Measurements from ENCODE around the gene MCC. TPM values are rescaled to one million over a fixed set of nuclear protein-coding genes. Genes with fewer than 3 reads are reported as not detected.
A peak's percentile ranks its signal among the peaks of the same experiment; 100 is the strongest.

MCC gene
- total RNA-seq, 1 donor from 2014 or later: 18.9 TPM

DNA sequence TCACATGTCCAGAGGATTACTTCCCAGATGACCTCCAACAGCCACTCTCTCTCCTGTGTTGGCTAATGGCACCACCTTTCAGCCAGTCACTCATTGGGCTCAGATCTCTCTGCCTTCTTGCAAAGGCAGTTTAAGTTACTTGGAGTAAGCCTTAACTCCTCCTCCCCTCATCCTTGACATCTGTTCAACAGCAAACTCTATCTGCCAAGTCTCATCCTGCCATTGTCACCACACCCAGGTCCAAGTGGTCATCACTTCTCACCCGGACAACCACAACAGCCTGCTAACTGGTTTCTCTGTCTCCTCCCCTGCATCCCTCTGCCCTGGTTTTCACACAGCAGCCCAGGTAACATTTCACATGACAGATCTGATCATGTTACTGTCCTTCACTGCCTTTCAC is 453.2 kb downstream of the MCC start:
- no peaks in the 10 kb centered on the region for H3K4me1 Mint-ChIP-seq (ENCODE audit: low read depth)
- TF ChIP-seq, protein P1, sequence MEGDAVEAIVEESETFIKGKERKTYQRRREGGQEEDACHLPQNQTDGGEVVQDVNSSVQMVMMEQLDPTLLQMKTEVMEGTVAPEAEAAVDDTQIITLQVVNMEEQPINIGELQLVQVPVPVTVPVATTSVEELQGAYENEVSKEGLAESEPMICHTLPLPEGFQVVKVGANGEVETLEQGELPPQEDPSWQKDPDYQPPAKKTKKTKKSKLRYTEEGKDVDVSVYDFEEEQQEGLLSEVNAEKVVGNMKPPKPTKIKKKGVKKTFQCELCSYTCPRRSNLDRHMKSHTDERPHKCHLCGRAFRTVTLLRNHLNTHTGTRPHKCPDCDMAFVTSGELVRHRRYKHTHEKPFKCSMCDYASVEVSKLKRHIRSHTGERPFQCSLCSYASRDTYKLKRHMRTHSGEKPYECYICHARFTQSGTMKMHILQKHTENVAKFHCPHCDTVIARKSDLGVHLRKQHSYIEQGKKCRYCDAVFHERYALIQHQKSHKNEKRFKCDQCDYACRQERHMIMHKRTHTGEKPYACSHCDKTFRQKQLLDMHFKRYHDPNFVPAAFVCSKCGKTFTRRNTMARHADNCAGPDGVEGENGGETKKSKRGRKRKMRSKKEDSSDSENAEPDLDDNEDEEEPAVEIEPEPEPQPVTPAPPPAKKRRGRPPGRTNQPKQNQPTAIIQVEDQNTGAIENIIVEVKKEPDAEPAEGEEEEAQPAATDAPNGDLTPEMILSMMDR (IDR thresholded peaks at IDR 0.05; ENCODE audit: unreplicated experiment): no peak
- no peaks in the 10 kb centered on the region for H3K9me3 Mint-ChIP-seq (ENCODE audit: low read depth)
- peaks cover 2% of the 10 kb centered on the region for H3K36me3 Mint-ChIP-seq (ENCODE audit: insufficient read depth)
- H3K4me3 Mint-ChIP-seq (ENCODE audit: low read depth): no peak overlapping the region
- no peak overlapping the region for H3K27ac Mint-ChIP-seq
- no peak for DNase-seq (ENCODE audit: low spot score, unreplicated experiment)
- no peaks in the 10 kb centered on the region for H3K27me3 Mint-ChIP-seq

DNA sequence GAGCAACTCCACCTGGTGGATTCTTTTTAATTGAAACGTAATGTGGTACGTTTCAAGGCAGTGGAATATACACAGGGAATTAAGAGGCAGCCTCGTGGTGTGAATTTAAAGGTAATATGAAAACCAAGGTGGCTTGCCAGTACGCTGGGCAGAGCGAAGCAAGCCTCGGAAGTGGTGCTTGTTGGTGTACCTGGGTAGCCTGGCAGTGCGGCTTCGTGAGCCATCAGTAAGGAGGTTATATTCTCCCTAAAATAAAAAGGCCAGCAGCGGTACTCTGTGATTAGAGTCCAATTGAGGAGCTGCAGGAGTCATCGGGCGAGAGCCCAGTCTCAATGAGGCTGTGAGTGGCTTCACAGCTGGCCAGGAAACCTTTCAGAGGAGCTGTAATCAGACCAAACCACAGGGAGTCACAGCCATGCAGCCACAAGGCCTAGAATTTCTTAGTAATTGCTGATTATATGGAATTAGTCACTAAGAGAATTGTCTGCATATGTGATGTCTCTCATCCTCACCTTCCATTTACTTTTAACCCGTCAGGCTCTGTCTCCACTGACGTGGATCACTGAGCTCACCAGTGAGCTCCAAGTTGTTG is 454.0 kb downstream of the MCC start:
- no peak for DNase-seq (ENCODE audit: low spot score, unreplicated experiment)
- Mint-ChIP-seq H3K9me3 (ENCODE audit: low read depth) (no peaks in the 10 kb centered on the region), H3K36me3 (ENCODE audit: insufficient read depth) (peaks cover 8% of the 10 kb centered on the region), H3K27me3 (no peaks in the 10 kb centered on the region), H3K4me3 (ENCODE audit: low read depth) (no peak overlapping the region), H3K4me1 (ENCODE audit: low read depth) (no peaks in the 10 kb centered on the region), H3K27ac (no peak overlapping the region)
- TF ChIP-seq, protein P1 (IDR thresholded peaks at IDR 0.05; ENCODE audit: unreplicated experiment): no peak

DNA sequence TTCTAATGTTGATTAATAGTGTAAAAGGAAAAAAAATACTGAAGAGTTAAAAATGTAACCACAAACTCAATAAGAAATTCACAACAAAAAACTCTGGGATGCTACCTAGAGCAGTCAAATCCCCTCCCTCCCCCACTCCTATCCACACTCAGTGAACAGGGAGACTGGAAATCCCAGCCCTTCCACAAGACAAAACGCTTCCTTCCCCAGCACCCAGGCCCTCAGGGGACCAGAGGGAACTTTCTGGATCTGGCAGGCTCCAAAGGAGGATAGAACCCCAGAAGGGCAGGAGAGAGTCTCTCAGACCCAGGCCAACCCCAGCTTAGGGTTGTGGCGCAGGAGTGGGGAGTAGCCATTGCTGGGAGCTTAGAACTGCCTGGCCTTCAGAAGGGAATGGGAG is 456.7 kb downstream of the MCC start:
- Mint-ChIP-seq H3K4me1 (ENCODE audit: low read depth) (no peaks in the 10 kb centered on the region), H3K36me3 (ENCODE audit: insufficient read depth) (peaks cover 10% of the 10 kb centered on the region), H3K4me3 (ENCODE audit: low read depth) (no peak overlapping the region), H3K9me3 (ENCODE audit: low read depth) (no peaks in the 10 kb centered on the region), H3K27ac (no peak overlapping the region), H3K27me3 (no peaks in the 10 kb centered on the region)
- TF ChIP-seq, protein P1 (IDR thresholded peaks at IDR 0.05; ENCODE audit: unreplicated experiment): no peak
- no peak for DNase-seq (ENCODE audit: low spot score, unreplicated experiment)

DNA sequence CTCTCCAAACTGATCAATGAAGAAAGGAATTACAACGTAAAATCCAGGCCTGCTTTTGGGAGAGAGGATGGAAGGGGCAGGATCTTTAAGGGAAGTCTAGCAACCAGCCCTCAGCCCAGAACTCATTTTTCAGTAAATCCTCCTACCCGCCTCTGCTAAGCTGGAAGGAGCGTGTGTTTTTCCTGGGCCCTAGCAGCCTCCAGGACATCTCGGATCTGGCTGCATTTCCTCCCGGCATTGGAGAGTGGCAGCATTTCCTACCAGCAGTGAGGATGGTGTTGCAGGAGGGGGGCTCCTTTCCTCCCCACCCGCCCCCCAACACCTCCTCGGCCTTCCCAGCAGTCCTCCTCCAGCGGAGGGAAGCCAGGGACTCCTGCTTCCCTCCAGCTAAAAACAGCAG is 457.1 kb downstream of the MCC start:
- H3K4me3 Mint-ChIP-seq (ENCODE audit: low read depth): no peak overlapping the region
- no peaks in the 10 kb centered on the region for H3K4me1 Mint-ChIP-seq (ENCODE audit: low read depth)
- H3K36me3 Mint-ChIP-seq (ENCODE audit: insufficient read depth): peaks cover 10% of the 10 kb centered on the region
- H3K27ac Mint-ChIP-seq: no peak overlapping the region
- no peaks in the 10 kb centered on the region for H3K9me3 Mint-ChIP-seq (ENCODE audit: low read depth)
- no peak for DNase-seq (ENCODE audit: low spot score, unreplicated experiment)
- TF ChIP-seq, protein P1 (IDR thresholded peaks at IDR 0.05; ENCODE audit: unreplicated experiment): no peak
- no peaks in the 10 kb centered on the region for H3K27me3 Mint-ChIP-seq

DNA sequence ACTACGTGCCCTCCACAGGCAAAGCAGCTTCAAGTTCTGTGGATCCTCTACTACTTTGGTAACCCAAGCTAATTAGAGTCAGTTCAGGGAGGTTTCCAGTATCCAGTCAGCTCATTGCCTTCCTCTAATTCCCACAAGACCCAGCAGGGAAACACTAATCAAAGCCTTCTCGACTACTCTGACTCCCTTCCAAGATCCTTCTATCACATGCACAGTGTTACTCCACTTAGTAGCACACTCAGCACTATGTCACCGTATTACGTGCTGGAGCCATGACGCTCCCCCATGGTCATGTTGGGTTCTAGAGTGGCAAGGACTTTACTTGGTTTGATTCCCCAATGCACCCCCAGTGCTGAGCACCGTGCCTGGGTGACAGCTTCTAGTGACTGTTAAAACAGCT is 458.6 kb downstream of the MCC start:
- H3K27ac Mint-ChIP-seq: peak overlapping the region; percentile 53
- H3K27me3 Mint-ChIP-seq: no peaks in the 10 kb centered on the region
- no peaks in the 10 kb centered on the region for H3K9me3 Mint-ChIP-seq (ENCODE audit: low read depth)
- TF ChIP-seq, protein P1 (IDR thresholded peaks at IDR 0.05; ENCODE audit: unreplicated experiment): no peak
- H3K4me3 Mint-ChIP-seq (ENCODE audit: low read depth): no peak overlapping the region
- DNase-seq (ENCODE audit: low spot score, unreplicated experiment): no peak
- H3K4me1 Mint-ChIP-seq (ENCODE audit: low read depth): no peaks in the 10 kb centered on the region
- H3K36me3 Mint-ChIP-seq (ENCODE audit: insufficient read depth): peaks cover 12% of the 10 kb centered on the region

Data from progenitor cell of endocrine pancreas (in vitro differentiated cells).